Measurements from ENCODE around the gene NFILZ.
A peak's percentile ranks its signal among the peaks of the same experiment; 100 is the strongest.

Gene NFILZ

DNA sequence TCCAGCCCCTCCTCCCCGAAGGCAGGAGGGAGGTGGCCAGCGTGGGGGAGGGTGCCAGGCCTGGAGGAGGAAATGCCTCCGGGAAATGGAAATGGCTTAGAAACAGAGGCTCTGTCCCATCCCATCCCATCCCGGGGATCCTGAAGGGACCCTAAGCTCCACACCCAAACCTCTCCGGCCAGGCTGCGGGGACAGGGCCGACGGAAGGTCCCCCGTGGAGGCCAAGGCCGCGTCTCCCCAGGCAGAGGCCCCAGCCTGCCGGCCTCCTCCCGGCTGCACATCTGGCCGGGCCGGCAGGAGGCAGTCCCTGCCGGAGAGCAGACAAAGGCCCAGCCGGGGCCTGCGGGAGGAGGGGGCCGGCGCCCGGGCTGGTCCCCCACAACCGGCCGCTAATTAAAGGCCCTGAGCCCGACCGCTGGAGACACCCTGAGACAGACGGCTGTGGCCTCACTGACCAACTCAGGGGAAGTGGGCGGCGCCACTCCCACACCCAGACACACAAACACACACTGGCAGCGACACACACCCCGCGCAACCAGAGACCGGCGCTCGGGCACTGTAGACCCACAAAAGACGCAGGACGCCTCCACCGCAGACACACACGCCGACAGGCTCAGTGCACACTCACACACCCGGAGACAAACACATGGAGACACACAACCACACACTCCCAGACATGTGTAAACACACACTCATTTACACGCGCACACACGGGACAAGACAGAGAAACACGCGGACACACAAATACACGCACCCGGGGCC is 21.0 kb upstream of the NFILZ start (continued):
- TF ChIP-seq, protein P1, sequence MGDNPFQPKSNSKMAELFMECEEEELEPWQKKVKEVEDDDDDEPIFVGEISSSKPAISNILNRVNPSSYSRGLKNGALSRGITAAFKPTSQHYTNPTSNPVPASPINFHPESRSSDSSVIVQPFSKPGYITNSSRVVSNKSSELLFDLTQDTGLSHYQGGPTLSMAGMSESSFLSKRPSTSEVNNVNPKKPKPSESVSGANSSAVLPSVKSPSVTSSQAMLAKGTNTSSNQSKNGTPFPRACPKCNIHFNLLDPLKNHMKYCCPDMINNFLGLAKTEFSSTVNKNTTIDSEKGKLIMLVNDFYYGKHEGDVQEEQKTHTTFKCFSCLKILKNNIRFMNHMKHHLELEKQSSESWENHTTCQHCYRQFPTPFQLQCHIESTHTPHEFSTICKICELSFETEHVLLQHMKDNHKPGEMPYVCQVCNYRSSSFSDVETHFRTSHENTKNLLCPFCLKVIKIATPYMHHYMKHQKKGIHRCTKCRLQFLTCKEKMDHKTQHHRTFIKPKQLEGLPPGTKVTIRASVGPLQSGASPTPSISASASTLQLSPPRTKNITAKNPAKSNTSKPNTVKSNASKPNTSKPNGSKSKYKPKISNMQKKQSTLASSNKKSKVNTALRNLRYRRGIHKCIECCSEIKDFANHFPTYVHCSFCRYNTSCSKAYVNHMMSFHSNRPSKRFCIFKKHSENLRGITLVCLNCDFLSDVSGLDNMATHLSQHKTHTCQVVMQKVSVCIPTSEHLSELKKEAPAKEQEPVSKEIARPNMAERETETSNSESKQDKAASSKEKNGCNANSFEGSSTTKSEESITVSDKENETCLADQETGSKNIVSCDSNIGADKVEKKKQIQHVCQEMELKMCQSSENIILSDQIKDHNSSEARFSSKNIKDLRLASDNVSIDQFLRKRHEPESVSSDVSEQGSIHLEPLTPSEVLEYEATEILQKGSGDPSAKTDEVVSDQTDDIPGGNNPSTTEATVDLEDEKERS (tag by site-specific recombination; IDR thresholded peaks at IDR 0.05) = no peak
- no peak for TF ChIP-seq BCL11A (tag by site-specific recombination; IDR thresholded peaks at IDR 0.05; ENCODE audit: low read depth)
- TF ChIP-seq ZNF571 (tag by site-specific recombination; IDR thresholded peaks at IDR 0.05) = no peak
- TF ChIP-seq, protein P2, sequence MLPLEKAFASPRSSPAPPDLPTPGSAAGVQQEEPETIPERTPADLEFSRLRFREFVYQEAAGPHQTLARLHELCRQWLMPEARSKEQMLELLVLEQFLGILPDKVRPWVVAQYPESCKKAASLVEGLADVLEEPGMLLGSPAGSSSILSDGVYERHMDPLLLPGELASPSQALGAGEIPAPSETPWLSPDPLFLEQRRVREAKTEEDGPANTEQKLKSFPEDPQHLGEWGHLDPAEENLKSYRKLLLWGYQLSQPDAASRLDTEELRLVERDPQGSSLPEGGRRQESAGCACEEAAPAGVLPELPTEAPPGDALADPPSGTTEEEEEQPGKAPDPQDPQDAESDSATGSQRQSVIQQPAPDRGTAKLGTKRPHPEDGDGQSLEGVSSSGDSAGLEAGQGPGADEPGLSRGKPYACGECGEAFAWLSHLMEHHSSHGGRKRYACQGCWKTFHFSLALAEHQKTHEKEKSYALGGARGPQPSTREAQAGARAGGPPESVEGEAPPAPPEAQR (tag by site-specific recombination; IDR thresholded peaks at IDR 0.05) = no peak
- TF ChIP-seq ZNF37A (tag by site-specific recombination; IDR thresholded peaks at IDR 0.05) = no peak
- TF ChIP-seq ZNF585B (tag by site-specific recombination; IDR thresholded peaks at IDR 0.05) = no peak
- no peak for TF ChIP-seq MEIS1 (CRISPR knock-in tag; IDR thresholded peaks at IDR 0.05; ENCODE audit: borderline replicate concordance)
- TF ChIP-seq ZNF654 (tag by site-specific recombination; IDR thresholded peaks at IDR 0.05; ENCODE audit: low read depth) = no peak
- TF ChIP-seq HIC1 (tag by site-specific recombination; IDR thresholded peaks at IDR 0.05) = peak; percentile 44; the same call in 1 of the 2 replicates
- peak; percentile 25 for TF ChIP-seq SP2 (tag by site-specific recombination; IDR thresholded peaks at IDR 0.05)
- no peak for TF ChIP-seq ZNF624 (tag by site-specific recombination; IDR thresholded peaks at IDR 0.05)
- TF ChIP-seq GLI2 (tag by site-specific recombination; IDR thresholded peaks at IDR 0.05; ENCODE audit: borderline replicate concordance, low read depth) = no peak
- no peak for TF ChIP-seq ZNF146 (tag by site-specific recombination; IDR thresholded peaks at IDR 0.05)
- TF ChIP-seq, protein P3, sequence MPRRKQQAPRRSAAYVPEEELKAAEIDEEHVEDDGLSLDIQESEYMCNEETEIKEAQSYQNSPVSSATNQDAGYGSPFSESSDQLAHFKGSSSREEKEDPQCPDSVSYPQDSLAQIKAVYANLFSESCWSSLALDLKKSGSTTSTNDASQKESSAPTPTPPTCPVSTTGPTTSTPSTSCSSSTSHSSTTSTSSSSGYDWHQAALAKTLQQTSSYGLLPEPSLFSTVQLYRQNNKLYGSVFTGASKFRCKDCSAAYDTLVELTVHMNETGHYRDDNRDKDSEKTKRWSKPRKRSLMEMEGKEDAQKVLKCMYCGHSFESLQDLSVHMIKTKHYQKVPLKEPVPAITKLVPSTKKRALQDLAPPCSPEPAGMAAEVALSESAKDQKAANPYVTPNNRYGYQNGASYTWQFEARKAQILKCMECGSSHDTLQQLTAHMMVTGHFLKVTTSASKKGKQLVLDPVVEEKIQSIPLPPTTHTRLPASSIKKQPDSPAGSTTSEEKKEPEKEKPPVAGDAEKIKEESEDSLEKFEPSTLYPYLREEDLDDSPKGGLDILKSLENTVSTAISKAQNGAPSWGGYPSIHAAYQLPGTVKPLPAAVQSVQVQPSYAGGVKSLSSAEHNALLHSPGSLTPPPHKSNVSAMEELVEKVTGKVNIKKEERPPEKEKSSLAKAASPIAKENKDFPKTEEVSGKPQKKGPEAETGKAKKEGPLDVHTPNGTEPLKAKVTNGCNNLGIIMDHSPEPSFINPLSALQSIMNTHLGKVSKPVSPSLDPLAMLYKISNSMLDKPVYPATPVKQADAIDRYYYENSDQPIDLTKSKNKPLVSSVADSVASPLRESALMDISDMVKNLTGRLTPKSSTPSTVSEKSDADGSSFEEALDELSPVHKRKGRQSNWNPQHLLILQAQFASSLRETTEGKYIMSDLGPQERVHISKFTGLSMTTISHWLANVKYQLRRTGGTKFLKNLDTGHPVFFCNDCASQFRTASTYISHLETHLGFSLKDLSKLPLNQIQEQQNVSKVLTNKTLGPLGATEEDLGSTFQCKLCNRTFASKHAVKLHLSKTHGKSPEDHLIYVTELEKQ (tag by site-specific recombination; IDR thresholded peaks at IDR 0.05; ENCODE audit: borderline replicate concordance) = no peak
- peak; percentile 98 for TF ChIP-seq ZIC2 (tag by site-specific recombination; IDR thresholded peaks at IDR 0.05)
- no peak for TF ChIP-seq PRDM10 (tag by site-specific recombination; IDR thresholded peaks at IDR 0.05)
- TF ChIP-seq ZNF16 (tag by site-specific recombination; IDR thresholded peaks at IDR 0.05; ENCODE audit: low read depth) = no peak
- no peak for TF ChIP-seq SALL2 (tag by site-specific recombination; IDR thresholded peaks at IDR 0.05; ENCODE audit: borderline replicate concordance)
- TF ChIP-seq ZNF76 (tag by site-specific recombination; IDR thresholded peaks at IDR 0.05; ENCODE audit: borderline replicate concordance, low read depth) = no peak
- no peak for TF ChIP-seq ZBTB20 (tag by site-specific recombination; IDR thresholded peaks at IDR 0.05)
- TF ChIP-seq SETDB1 (IDR thresholded peaks at IDR 0.05; ENCODE audit: insufficient read length, low read length) = no peak
- TF ChIP-seq ZNF521 (tag by site-specific recombination; IDR thresholded peaks at IDR 0.05) = no peak
- no peak for TF ChIP-seq ZNF664 (tag by site-specific recombination; IDR thresholded peaks at IDR 0.05)
- TF ChIP-seq ZNF366 (tag by site-specific recombination; conservative IDR thresholded peaks at IDR 0.05) = no peak
- TF ChIP-seq ZNF626 (tag by site-specific recombination; IDR thresholded peaks at IDR 0.05) = no peak

Data from HEK293 (cell line).